ENCODE data around the gene ATRIP.

GRCh38 chr3:48504051-48504946, 57.8 kb downstream of the ATRIP start, which contains the start of gene SHISA5:
- no peak for TF ChIP-seq CTCF (IDR thresholded peaks at IDR 0.05)
- TF ChIP-seq ZFX (IDR thresholded peaks at IDR 0.05; ENCODE audit: borderline replicate concordance) = no peak

All from 22Rv1 (cell line).